ENCODE measurements around the gene C1orf141.
A peak's percentile ranks its signal among the peaks of the same experiment; 100 is the strongest.
"Not testable (repeated sequence)": the region's sequence is repeated elsewhere in the genome, so short reads cannot be mapped to it uniquely, and the experiment has no call there.

The C1orf141 gene

GRCh38 chr1:67134695-67135094 lies at the start of gene C1orf141:
C1orf141 (minus strand) TSS chr1:67134970; CDS start chr1:67127240, 7,730 bp downstream.
- DNase-seq (ENCODE audit: low read depth in 2 of 2): no peak

GRCh38 chr1:67175530-67176087 lies 40.8 kb upstream of the C1orf141 start:
- no peak for DNase-seq (ENCODE audit: low read depth in 2 of 2)

- DNase-seq (ENCODE audit: low read depth in 2 of 2): no peak
Observed at GRCh38 chr1:67174716-67175284, 40.0 kb upstream of the C1orf141 start.

- DNase-seq (ENCODE audit: low read depth in 2 of 2): no peak
Observed at GRCh38 chr1:67173988-67174387, 39.2 kb upstream of the C1orf141 start.

GRCh38 chr1:67171978-67172377 lies 37.2 kb upstream of the C1orf141 start:
- DNase-seq (ENCODE audit: low read depth in 2 of 2): no peak

GRCh38 chr1:67171574-67171955 lies 36.8 kb upstream of the C1orf141 start:
- DNase-seq (ENCODE audit: low read depth in 2 of 2): no peak

- no peak for DNase-seq (ENCODE audit: low read depth in 2 of 2)
Observed at GRCh38 chr1:67170751-67171573, 36.2 kb upstream of the C1orf141 start.

- DNase-seq (ENCODE audit: low read depth in 2 of 2): no peak
Observed at GRCh38 chr1:67169932-67170331, 35.2 kb upstream of the C1orf141 start.

- no peak for DNase-seq (ENCODE audit: low read depth in 2 of 2)
Observed at GRCh38 chr1:67169496-67169895, 34.7 kb upstream of the C1orf141 start.

- DNase-seq (ENCODE audit: low read depth in 2 of 2): no peak
Observed at GRCh38 chr1:67166196-67166595, 31.4 kb upstream of the C1orf141 start, which contains the start of gene IL23R. IL23R (plus strand) TSS chr1:67166454; CDS start chr1:67168121, 1,667 bp downstream.

- no peak for DNase-seq (ENCODE audit: low read depth in 2 of 2)
Observed at GRCh38 chr1:67165468-67166041, 30.8 kb upstream of the C1orf141 start.

- DNase-seq (ENCODE audit: low read depth in 2 of 2): no peak
Observed at GRCh38 chr1:67162954-67163353, 28.2 kb upstream of the C1orf141 start.

GRCh38 chr1:67159233-67159632 lies 24.5 kb upstream of the C1orf141 start:
- no peak for DNase-seq (ENCODE audit: low read depth in 2 of 2)

- DNase-seq (ENCODE audit: low read depth in 2 of 2): no peak
Observed at GRCh38 chr1:67158401-67158800, 23.6 kb upstream of the C1orf141 start.

GRCh38 chr1:67150931-67151330 lies 16.2 kb upstream of the C1orf141 start:
- no peak for DNase-seq (ENCODE audit: low read depth in 2 of 2)

- peak in 1 of 2 donors; percentile 26 for DNase-seq (ENCODE audit: low read depth in 2 of 2)
Observed at GRCh38 chr1:67149179-67149770, 14.5 kb upstream of the C1orf141 start.

- DNase-seq (ENCODE audit: low read depth in 2 of 2): no peak
Observed at GRCh38 chr1:67148516-67149178, 13.9 kb upstream of the C1orf141 start.

GRCh38 chr1:67147973-67148372 lies 13.2 kb upstream of the C1orf141 start:
- not testable (repeated sequence) for DNase-seq (ENCODE audit: low read depth in 2 of 2)

- DNase-seq (ENCODE audit: low read depth in 2 of 2): no peak
Observed at GRCh38 chr1:67146539-67146938, 11.8 kb upstream of the C1orf141 start.

GRCh38 chr1:67146101-67146500 lies 11.3 kb upstream of the C1orf141 start:
- DNase-seq (ENCODE audit: low read depth in 2 of 2): no peak

- no peak for DNase-seq (ENCODE audit: low read depth in 2 of 2)
Observed at GRCh38 chr1:67144696-67145095, 9.9 kb upstream of the C1orf141 start.

- DNase-seq (ENCODE audit: low read depth in 2 of 2): no peak
Observed at GRCh38 chr1:67143966-67144365, 9.2 kb upstream of the C1orf141 start.
